HG03097 (cell line): ENCODE measurements around the gene OCIAD2.
"Not testable (repeated sequence)": the region's sequence is repeated elsewhere in the genome, so short reads cannot be mapped to it uniquely, and the experiment has no call there.

Experiments used
- ATAC-seq: cut with Tn5 transposase; IDR thresholded peaks from one replicate; pipeline ENCODE4 v1.9.1; 2021; ENCODE audit not compliant: unreplicated experiment, low FRiP score

Gene OCIAD2

GRCh38 chr4:48858130-48858529 lies 48.4 kb downstream of the OCIAD2 start:
- no peak for ATAC-seq

- ATAC-seq, result no peak
Measured at GRCh38 chr4:48854982-48855381, 51.6 kb downstream of the OCIAD2 start.

- ATAC-seq, result no peak
Measured at GRCh38 chr4:48854395-48854683, 52.2 kb downstream of the OCIAD2 start.

GRCh38 chr4:48853604-48854394 lies 52.8 kb downstream of the OCIAD2 start:
- no peak for ATAC-seq

- ATAC-seq, result no peak
Measured at GRCh38 chr4:48851651-48852050, 54.9 kb downstream of the OCIAD2 start.

- not testable (repeated sequence) for ATAC-seq
Measured at GRCh38 chr4:48848799-48849198, 57.8 kb downstream of the OCIAD2 start.

- no peak for ATAC-seq
Measured at GRCh38 chr4:48844843-48845242, 61.7 kb downstream of the OCIAD2 start.

GRCh38 chr4:48841045-48841827 lies 65.3 kb downstream of the OCIAD2 start:
- no peak for ATAC-seq

- no peak for ATAC-seq
Measured at GRCh38 chr4:48836658-48837057, 69.9 kb downstream of the OCIAD2 start.
